Measurements from ENCODE around the gene ADGRB2. TPM values are rescaled to one million over a fixed set of nuclear protein-coding genes. Genes with fewer than 3 reads are reported as not detected.
A peak's percentile ranks its signal among the peaks of the same experiment; 100 is the strongest.

Gene ADGRB2
- total RNA-seq, 1 donor from 2014 or later, result 7.1 TPM

- Mint-ChIP-seq H3K4me3 (no peak overlapping the region), H3K27ac (no peak overlapping the region), H3K9me3 (no peaks in the 10 kb centered on the region), H3K4me1 (peaks cover 37% of the 10 kb centered on the region), H3K36me3 (no peaks in the 10 kb centered on the region), H3K27me3 (ENCODE audit: insufficient read depth, low read depth) (peaks cover 47% of the 10 kb centered on the region)
- TF ChIP-seq EZH2 (IDR thresholded peaks at IDR 0.05), result no peak
- no peaks in the 10 kb centered on the region for H3K9me3 ChIP-seq (ENCODE audit: low read depth)
- no peaks in the 10 kb centered on the region for H3K79me2 ChIP-seq (ENCODE audit: low read depth)
- peaks cover 20% of the 10 kb centered on the region for H3K4me1 ChIP-seq
- no peak overlapping the region for H3K4me3 ChIP-seq
- H2AFZ ChIP-seq (replicated peaks), result no peak overlapping the region
- H3F3A ChIP-seq (ENCODE audit: low read depth), result peaks cover 8% of the 10 kb centered on the region
- no peak overlapping the region for H3K9ac ChIP-seq
- H4K20me1 ChIP-seq (ENCODE audit: low read depth), result no peaks in the 10 kb centered on the region
- H3K27ac ChIP-seq, result no peak overlapping the region
- H3K27me3 ChIP-seq, result peaks cover 63% of the 10 kb centered on the region
- H3K4me2 ChIP-seq, result no peak overlapping the region
- no peak for DNase-seq (ENCODE audit: low spot score)
- H3K36me3 ChIP-seq, result no peaks in the 10 kb centered on the region
Measured at GRCh38 chr1:31775210-31775999, 11.3 kb upstream of the ADGRB2 start.

- Mint-ChIP-seq H3K4me1 (peaks cover 36% of the 10 kb centered on the region), H3K27ac (no peak overlapping the region), H3K9me3 (no peaks in the 10 kb centered on the region), H3K27me3 (ENCODE audit: insufficient read depth, low read depth) (peaks cover 49% of the 10 kb centered on the region), H3K4me3 (peak overlapping the region; percentile 7), H3K36me3 (no peaks in the 10 kb centered on the region)
- peaks cover 12% of the 10 kb centered on the region for H3F3A ChIP-seq (ENCODE audit: low read depth)
- no peak overlapping the region for H3K4me3 ChIP-seq
- no peaks in the 10 kb centered on the region for H3K79me2 ChIP-seq (ENCODE audit: low read depth)
- no peak overlapping the region for H3K27ac ChIP-seq
- no peak overlapping the region for H3K9ac ChIP-seq
- peaks cover 68% of the 10 kb centered on the region for H3K27me3 ChIP-seq
- no peaks in the 10 kb centered on the region for H3K36me3 ChIP-seq
- no peak overlapping the region for H2AFZ ChIP-seq (replicated peaks)
- H4K20me1 ChIP-seq (ENCODE audit: low read depth), result no peaks in the 10 kb centered on the region
- H3K4me1 ChIP-seq, result peaks cover 29% of the 10 kb centered on the region
- no peak for TF ChIP-seq EZH2phosphoT487 (IDR thresholded peaks at IDR 0.05)
- TF ChIP-seq, protein P1, sequence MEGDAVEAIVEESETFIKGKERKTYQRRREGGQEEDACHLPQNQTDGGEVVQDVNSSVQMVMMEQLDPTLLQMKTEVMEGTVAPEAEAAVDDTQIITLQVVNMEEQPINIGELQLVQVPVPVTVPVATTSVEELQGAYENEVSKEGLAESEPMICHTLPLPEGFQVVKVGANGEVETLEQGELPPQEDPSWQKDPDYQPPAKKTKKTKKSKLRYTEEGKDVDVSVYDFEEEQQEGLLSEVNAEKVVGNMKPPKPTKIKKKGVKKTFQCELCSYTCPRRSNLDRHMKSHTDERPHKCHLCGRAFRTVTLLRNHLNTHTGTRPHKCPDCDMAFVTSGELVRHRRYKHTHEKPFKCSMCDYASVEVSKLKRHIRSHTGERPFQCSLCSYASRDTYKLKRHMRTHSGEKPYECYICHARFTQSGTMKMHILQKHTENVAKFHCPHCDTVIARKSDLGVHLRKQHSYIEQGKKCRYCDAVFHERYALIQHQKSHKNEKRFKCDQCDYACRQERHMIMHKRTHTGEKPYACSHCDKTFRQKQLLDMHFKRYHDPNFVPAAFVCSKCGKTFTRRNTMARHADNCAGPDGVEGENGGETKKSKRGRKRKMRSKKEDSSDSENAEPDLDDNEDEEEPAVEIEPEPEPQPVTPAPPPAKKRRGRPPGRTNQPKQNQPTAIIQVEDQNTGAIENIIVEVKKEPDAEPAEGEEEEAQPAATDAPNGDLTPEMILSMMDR (IDR thresholded peaks at IDR 0.05), result no peak
- no peak for TF ChIP-seq EZH2 (IDR thresholded peaks at IDR 0.05)
- DNase-seq (ENCODE audit: low spot score), result no peak
- no peaks in the 10 kb centered on the region for H3K9me3 ChIP-seq (ENCODE audit: low read depth)
- no peak overlapping the region for H3K4me2 ChIP-seq
Measured at GRCh38 chr1:31774495-31774894, 10.4 kb upstream of the ADGRB2 start.

DNA sequence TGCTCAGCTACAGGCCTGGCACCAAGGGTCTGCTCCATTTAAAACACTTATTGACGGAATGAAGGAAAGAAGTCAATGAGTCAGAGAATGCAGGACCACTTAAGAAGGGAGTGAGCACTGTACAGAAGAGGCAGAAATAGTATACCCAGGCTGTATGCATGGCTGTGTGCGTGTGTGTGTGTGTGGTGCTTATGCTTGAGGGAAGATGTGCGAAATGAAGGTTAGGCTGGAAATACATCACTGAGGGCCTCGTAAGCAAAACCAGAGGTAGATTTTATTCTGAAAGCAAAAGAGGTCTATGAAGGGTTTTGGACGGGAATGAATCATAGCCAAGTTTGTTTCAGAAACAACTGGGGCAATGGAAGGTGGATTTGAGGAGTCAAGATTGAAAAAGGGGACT is 9.7 kb upstream of the ADGRB2 start:
- peaks cover 68% of the 10 kb centered on the region for H3K27me3 ChIP-seq
- H3K4me1 ChIP-seq, result peaks cover 33% of the 10 kb centered on the region
- H3F3A ChIP-seq (ENCODE audit: low read depth), result peaks cover 12% of the 10 kb centered on the region
- H3K27ac Mint-ChIP-seq, result no peak overlapping the region
- no peaks in the 10 kb centered on the region for H3K9me3 ChIP-seq (ENCODE audit: low read depth)
- H3K27me3 Mint-ChIP-seq (ENCODE audit: insufficient read depth, low read depth), result peaks cover 49% of the 10 kb centered on the region
- DNase-seq (ENCODE audit: low spot score), result no peak
- H3K4me1 Mint-ChIP-seq, result peaks cover 40% of the 10 kb centered on the region
- H3K27ac ChIP-seq, result no peak overlapping the region
- H3K4me2 ChIP-seq, result no peak overlapping the region
- H3K36me3 ChIP-seq, result no peaks in the 10 kb centered on the region
- TF ChIP-seq EZH2 (IDR thresholded peaks at IDR 0.05) (no peak), EZH2phosphoT487 (IDR thresholded peaks at IDR 0.05) (no peak)
- TF ChIP-seq, protein P1 (IDR thresholded peaks at IDR 0.05), result no peak
- H3K79me2 ChIP-seq (ENCODE audit: low read depth), result no peaks in the 10 kb centered on the region
- H2AFZ ChIP-seq (replicated peaks), result no peak overlapping the region
- no peaks in the 10 kb centered on the region for H3K36me3 Mint-ChIP-seq
- H3K4me3 ChIP-seq, result no peak overlapping the region
- H3K4me3 Mint-ChIP-seq, result peak overlapping the region; percentile 7
- no peak overlapping the region for H3K9ac ChIP-seq
- no peaks in the 10 kb centered on the region for H4K20me1 ChIP-seq (ENCODE audit: low read depth)
- no peaks in the 10 kb centered on the region for H3K9me3 Mint-ChIP-seq

- TF ChIP-seq EZH2 (IDR thresholded peaks at IDR 0.05) (no peak), EZH2phosphoT487 (IDR thresholded peaks at IDR 0.05) (no peak)
- TF ChIP-seq, protein P1 (IDR thresholded peaks at IDR 0.05), result no peak
- Mint-ChIP-seq H3K27me3 (ENCODE audit: insufficient read depth, low read depth) (peaks cover 54% of the 10 kb centered on the region), H3K4me3 (peak overlapping the region; percentile 88), H3K36me3 (no peaks in the 10 kb centered on the region), H3K27ac (no peak overlapping the region), H3K9me3 (no peaks in the 10 kb centered on the region), H3K4me1 (peaks cover 51% of the 10 kb centered on the region)
- no peaks in the 10 kb centered on the region for H3K79me2 ChIP-seq (ENCODE audit: low read depth)
- H3K9me3 ChIP-seq (ENCODE audit: low read depth), result no peaks in the 10 kb centered on the region
- H3K4me3 ChIP-seq, result peak overlapping the region; percentile 49
- H3K4me1 ChIP-seq, result peaks cover 33% of the 10 kb centered on the region
- no peak for DNase-seq (ENCODE audit: low spot score)
- H3K36me3 ChIP-seq, result no peaks in the 10 kb centered on the region
- H3K27ac ChIP-seq, result no peak overlapping the region
- H4K20me1 ChIP-seq (ENCODE audit: low read depth), result no peaks in the 10 kb centered on the region
- H3K4me2 ChIP-seq, result peak overlapping the region; percentile 84
- H3F3A ChIP-seq (ENCODE audit: low read depth), result peaks cover 12% of the 10 kb centered on the region
- peak overlapping the region; percentile 59 for H2AFZ ChIP-seq (replicated peaks)
- H3K9ac ChIP-seq, result no peak overlapping the region
- peaks cover 68% of the 10 kb centered on the region for H3K27me3 ChIP-seq
Measured at GRCh38 chr1:31772669-31773248, 8.6 kb upstream of the ADGRB2 start.
